Immature natural killer cell (primary cell): Measurements from ENCODE around the gene NINL. TPM values are rescaled to one million over a fixed set of nuclear protein-coding genes. Genes with fewer than 3 reads are reported as not detected.
"Not testable (repeated sequence)": the region's sequence is repeated elsewhere in the genome, so short reads cannot be mapped to it uniquely, and the experiment has no call there.

Source experiments
- DNase-seq, 3 donors: peaks; one replicate each; pipeline ENCODE4 v3.0.0; 2022; ENCODE audit warnings: mixed read lengths in 1 of 3
- H3K27ac Mint-ChIP-seq, 6 donors: one replicate each; pipeline ENCODE4 v1.8.0; 2020; ENCODE audit warnings: mixed read lengths in 6 of 6, mild to moderate bottlenecking in 5 of 6, inconsistent platforms in 4 of 6, moderate library complexity in 3 of 6
- H3K27me3 Mint-ChIP-seq, 3 donors: one replicate each; pipeline ENCODE4 v1.8.0; 2020 to 2021; ENCODE audit warnings: low read depth in 3 of 3, mild to moderate bottlenecking in 3 of 3, mixed read lengths in 3 of 3, moderate library complexity in 3 of 3, inconsistent platforms in 1 of 3
- H3K36me3 Mint-ChIP-seq, 3 donors: one replicate each; pipeline ENCODE4 v1.8.0; 2020; ENCODE audit warnings: mixed read lengths in 3 of 3, inconsistent platforms in 2 of 3, mild to moderate bottlenecking in 2 of 3
- H3K4me1 Mint-ChIP-seq, 2 donors: one replicate each; pipeline ENCODE4 v1.8.0; 2020; ENCODE audit warnings: inconsistent platforms in 2 of 2, mild to moderate bottlenecking in 2 of 2, mixed read lengths in 2 of 2, moderate library complexity in 1 of 2
- H3K4me3 Mint-ChIP-seq, 5 donors: one replicate each; pipeline ENCODE4 v1.8.0; 2020; ENCODE audit warnings: mild to moderate bottlenecking in 5 of 5, mixed read lengths in 5 of 5, inconsistent platforms in 3 of 5, moderate library complexity in 3 of 5
- H3K9me3 Mint-ChIP-seq, 6 donors: one replicate each; pipeline ENCODE4 v1.8.0; 2020; ENCODE audit warnings: mild to moderate bottlenecking in 6 of 6, mixed read lengths in 6 of 6, inconsistent platforms in 4 of 6, moderate library complexity in 3 of 6
- polyA plus RNA-seq, 3 donors: library from polyadenylated mRNA; unstranded; fragments of 300-500 nt; fragmentation: Illumina TruSeq; gene quantifications; one replicate each; pipeline ENCODE4 v1.2.3, GENCODE V29; 2021

NINL gene
- polyA plus RNA-seq, 3 donors from 2014 or later: 0.19 to 0.77 TPM; not detected in 1

GRCh38 chr20:25508083-25508770 is 77.1 kb downstream of the NINL start:
- peaks cover 0 to 5% (median 3%) of the 10 kb centered on the region in 6 donors for H3K9me3 Mint-ChIP-seq
- no peaks in the 10 kb centered on the region for H3K4me1 Mint-ChIP-seq
- DNase-seq: no peak
- H3K4me3 Mint-ChIP-seq: no peak overlapping the region
- H3K27me3 Mint-ChIP-seq: no peaks in the 10 kb centered on the region
- H3K36me3 Mint-ChIP-seq: peaks cover 4 to 16% (median 14%) of the 10 kb centered on the region in 3 donors
- H3K27ac Mint-ChIP-seq: no peak overlapping the region

GRCh38 chr20:25507385-25508082 is 77.8 kb downstream of the NINL start:
- Mint-ChIP-seq H3K4me1 (no peaks in the 10 kb centered on the region), H3K9me3 (peaks cover 0 to 1% (median 0%) of the 10 kb centered on the region in 6 donors), H3K27ac (no peak overlapping the region), H3K27me3 (no peaks in the 10 kb centered on the region), H3K4me3 (no peak overlapping the region), H3K36me3 (peaks cover 0 to 16% (median 10%) of the 10 kb centered on the region in 3 donors)
- no peak for DNase-seq

- H3K4me3 Mint-ChIP-seq: no peak overlapping the region
- H3K36me3 Mint-ChIP-seq: peaks cover 0 to 8% (median 3%) of the 10 kb centered on the region in 3 donors
- H3K9me3 Mint-ChIP-seq: peaks cover 0 to 1% (median 0%) of the 10 kb centered on the region in 6 donors
- no peak for DNase-seq
- no peaks in the 10 kb centered on the region for H3K4me1 Mint-ChIP-seq
- H3K27me3 Mint-ChIP-seq: peaks cover 0 to 2% (median 0%) of the 10 kb centered on the region in 3 donors
- peak overlapping the region in 1 of 6 donors; percentile 50 for H3K27ac Mint-ChIP-seq
Observed at GRCh38 chr20:25504366-25505135, 80.8 kb downstream of the NINL start.

- Mint-ChIP-seq H3K9me3 (peaks cover 0 to 1% (median 0%) of the 10 kb centered on the region in 6 donors), H3K27me3 (peaks cover 0 to 2% (median 0%) of the 10 kb centered on the region in 3 donors), H3K4me3 (no peak overlapping the region), H3K27ac (no peak overlapping the region), H3K36me3 (peaks cover 0 to 3% (median 2%) of the 10 kb centered on the region in 3 donors), H3K4me1 (no peaks in the 10 kb centered on the region)
- no peak for DNase-seq
Observed at GRCh38 chr20:25503936-25504335, 81.4 kb downstream of the NINL start.

- not testable (repeated sequence) for H3K36me3 Mint-ChIP-seq, H3K27me3 Mint-ChIP-seq, DNase-seq, H3K4me1 Mint-ChIP-seq, H3K4me3 Mint-ChIP-seq, H3K27ac Mint-ChIP-seq, H3K9me3 Mint-ChIP-seq
Observed at GRCh38 chr20:25503051-25503639, 82.2 kb downstream of the NINL start.

GRCh38 chr20:25500880-25501351 is 84.4 kb downstream of the NINL start:
- no peak overlapping the region for H3K27ac Mint-ChIP-seq
- no peak overlapping the region for H3K4me3 Mint-ChIP-seq
- no peaks in the 10 kb centered on the region for H3K4me1 Mint-ChIP-seq
- H3K9me3 Mint-ChIP-seq: peaks cover 0 to 1% (median 0%) of the 10 kb centered on the region in 6 donors
- no peak for DNase-seq
- peaks cover 0 to 2% (median 0%) of the 10 kb centered on the region in 3 donors for H3K27me3 Mint-ChIP-seq
- H3K36me3 Mint-ChIP-seq: no peaks in the 10 kb centered on the region

- Mint-ChIP-seq H3K36me3 (no peaks in the 10 kb centered on the region), H3K27me3 (peaks cover 0 to 2% (median 0%) of the 10 kb centered on the region in 3 donors), H3K27ac (no peak overlapping the region), H3K9me3 (no peaks in the 10 kb centered on the region), H3K4me1 (no peaks in the 10 kb centered on the region), H3K4me3 (no peak overlapping the region)
- no peak for DNase-seq
Observed at GRCh38 chr20:25499855-25500434, 85.4 kb downstream of the NINL start.

- no peak for DNase-seq
- Mint-ChIP-seq H3K4me3 (no peak overlapping the region), H3K27ac (no peak overlapping the region), H3K9me3 (no peaks in the 10 kb centered on the region), H3K27me3 (peaks cover 0 to 2% (median 0%) of the 10 kb centered on the region in 3 donors), H3K4me1 (no peaks in the 10 kb centered on the region), H3K36me3 (no peaks in the 10 kb centered on the region)
Observed at GRCh38 chr20:25499031-25499430, 86.3 kb downstream of the NINL start.

- Mint-ChIP-seq H3K27me3 (peaks cover 0 to 2% (median 0%) of the 10 kb centered on the region in 3 donors), H3K36me3 (no peaks in the 10 kb centered on the region), H3K4me3 (no peak overlapping the region), H3K4me1 (no peaks in the 10 kb centered on the region), H3K9me3 (no peaks in the 10 kb centered on the region), H3K27ac (peak overlapping the region in 1 of 6 donors; percentile 71)
- no peak for DNase-seq
Observed at GRCh38 chr20:25498280-25498606, 87.1 kb downstream of the NINL start.

- Mint-ChIP-seq H3K27ac (no peak overlapping the region), H3K4me3 (no peak overlapping the region), H3K9me3 (no peaks in the 10 kb centered on the region), H3K36me3 (no peaks in the 10 kb centered on the region), H3K27me3 (peaks cover 0 to 2% (median 0%) of the 10 kb centered on the region in 3 donors), H3K4me1 (no peaks in the 10 kb centered on the region)
- no peak for DNase-seq
Observed at GRCh38 chr20:25497586-25498279, 87.6 kb downstream of the NINL start.

- no peak overlapping the region for H3K4me3 Mint-ChIP-seq
- no peaks in the 10 kb centered on the region for H3K9me3 Mint-ChIP-seq
- H3K4me1 Mint-ChIP-seq: no peaks in the 10 kb centered on the region
- H3K27me3 Mint-ChIP-seq: peaks cover 0 to 2% (median 0%) of the 10 kb centered on the region in 3 donors
- H3K36me3 Mint-ChIP-seq: no peaks in the 10 kb centered on the region
- DNase-seq: no peak
- H3K27ac Mint-ChIP-seq: no peak overlapping the region
Observed at GRCh38 chr20:25496968-25497401, 88.3 kb downstream of the NINL start.

GRCh38 chr20:25496165-25496967 is 89.0 kb downstream of the NINL start:
- Mint-ChIP-seq H3K4me3 (no peak overlapping the region), H3K9me3 (no peaks in the 10 kb centered on the region), H3K27ac (no peak overlapping the region), H3K36me3 (no peaks in the 10 kb centered on the region), H3K4me1 (no peaks in the 10 kb centered on the region), H3K27me3 (peaks cover 0 to 2% (median 0%) of the 10 kb centered on the region in 3 donors)
- DNase-seq: no peak
